Hematopoietic multipotent progenitor cell (in vitro differentiated cells): ENCODE results near the gene RELB. TPM values are rescaled to one million over a fixed set of nuclear protein-coding genes. Genes with fewer than 3 reads are reported as not detected.
A peak's percentile ranks its signal among the peaks of the same experiment; 100 is the strongest.

Experiments used
- DNase-seq, 3 donors: peaks; one replicate each; pipeline ENCODE4 v3.0.0-alpha.2; 2011 to 2015; ENCODE audit warnings: low read depth in 2 of 3, low spot score in 2 of 3
- total RNA-seq: library from RNA; depleted of rRNA; stranded (reverse); fragments of >200 nt; gene quantifications from one replicate; pipeline ENCODE4 v1.2.3, GENCODE V29; 2012

RELB gene
- total RNA-seq, 1 donor = 25.6 TPM

GRCh38 chr19:45050036-45050435 is 48.8 kb downstream of the RELB start:
- DNase-seq = no peak

DNA sequence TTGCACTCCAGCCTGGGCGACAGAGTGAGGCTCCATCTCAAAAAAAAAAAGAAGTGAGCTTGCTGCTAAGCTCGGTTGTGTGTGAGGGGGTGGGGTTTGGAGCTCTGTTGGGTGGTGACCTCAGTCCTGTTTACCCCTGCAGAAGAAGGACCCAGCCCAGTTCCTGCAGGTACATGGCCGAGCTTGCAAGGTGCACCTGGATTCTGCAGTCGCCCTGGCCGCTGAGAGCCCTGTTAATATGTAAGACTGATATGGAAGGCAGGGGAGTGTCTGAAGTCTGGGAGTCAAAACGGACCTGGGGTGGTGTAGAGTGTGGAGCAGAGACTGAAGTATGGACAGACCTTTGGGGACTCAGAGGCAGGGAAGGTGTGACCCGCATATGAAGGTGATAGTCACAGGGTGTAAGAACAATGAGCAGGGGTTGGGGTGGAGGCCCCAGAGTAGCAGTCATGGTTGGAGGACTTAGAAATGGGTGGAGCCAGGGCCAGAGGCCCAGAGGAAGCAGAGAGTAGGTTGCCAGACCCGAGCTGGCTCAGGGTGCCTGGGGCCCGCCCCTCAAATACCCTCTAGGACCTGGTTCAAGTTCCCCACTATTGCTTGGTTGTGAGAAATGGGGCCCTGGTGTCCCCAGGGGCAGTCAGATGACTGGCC is 50.8 kb downstream of the RELB start:
- DNase-seq = no peak

DNA sequence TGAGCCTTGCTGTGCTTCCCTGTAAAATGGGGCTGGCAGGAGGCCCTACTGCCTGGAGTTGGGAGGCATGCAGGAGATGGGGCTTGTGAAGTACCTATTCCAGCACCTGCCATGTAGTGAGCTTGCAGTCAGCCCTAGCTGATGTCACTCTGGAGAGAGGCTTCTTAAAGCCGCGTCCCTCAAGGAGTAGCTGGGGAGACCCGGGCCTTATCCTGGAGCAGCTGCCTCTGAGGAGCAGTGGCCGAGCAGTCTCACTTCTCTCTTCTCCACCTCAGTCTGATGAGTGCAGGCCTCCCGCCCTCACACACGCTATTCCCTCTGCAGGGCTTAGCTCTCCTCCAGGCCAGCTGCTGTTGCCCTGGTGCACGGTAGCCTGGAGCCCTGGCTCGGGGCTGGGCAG is 55.6 kb downstream of the RELB start:
- DNase-seq = no peak

GRCh38 chr19:45057444-45057843 is 56.2 kb downstream of the RELB start:
- no peak for DNase-seq

GRCh38 chr19:45058622-45059159 is 57.4 kb downstream of the RELB start:
- no peak for DNase-seq

GRCh38 chr19:45059258-45059965 is 58.1 kb downstream of the RELB start:
- DNase-seq = peak; percentile 80 to 90 (median 80)

GRCh38 chr19:45061965-45062364 is 60.7 kb downstream of the RELB start:
- DNase-seq = no peak

DNA sequence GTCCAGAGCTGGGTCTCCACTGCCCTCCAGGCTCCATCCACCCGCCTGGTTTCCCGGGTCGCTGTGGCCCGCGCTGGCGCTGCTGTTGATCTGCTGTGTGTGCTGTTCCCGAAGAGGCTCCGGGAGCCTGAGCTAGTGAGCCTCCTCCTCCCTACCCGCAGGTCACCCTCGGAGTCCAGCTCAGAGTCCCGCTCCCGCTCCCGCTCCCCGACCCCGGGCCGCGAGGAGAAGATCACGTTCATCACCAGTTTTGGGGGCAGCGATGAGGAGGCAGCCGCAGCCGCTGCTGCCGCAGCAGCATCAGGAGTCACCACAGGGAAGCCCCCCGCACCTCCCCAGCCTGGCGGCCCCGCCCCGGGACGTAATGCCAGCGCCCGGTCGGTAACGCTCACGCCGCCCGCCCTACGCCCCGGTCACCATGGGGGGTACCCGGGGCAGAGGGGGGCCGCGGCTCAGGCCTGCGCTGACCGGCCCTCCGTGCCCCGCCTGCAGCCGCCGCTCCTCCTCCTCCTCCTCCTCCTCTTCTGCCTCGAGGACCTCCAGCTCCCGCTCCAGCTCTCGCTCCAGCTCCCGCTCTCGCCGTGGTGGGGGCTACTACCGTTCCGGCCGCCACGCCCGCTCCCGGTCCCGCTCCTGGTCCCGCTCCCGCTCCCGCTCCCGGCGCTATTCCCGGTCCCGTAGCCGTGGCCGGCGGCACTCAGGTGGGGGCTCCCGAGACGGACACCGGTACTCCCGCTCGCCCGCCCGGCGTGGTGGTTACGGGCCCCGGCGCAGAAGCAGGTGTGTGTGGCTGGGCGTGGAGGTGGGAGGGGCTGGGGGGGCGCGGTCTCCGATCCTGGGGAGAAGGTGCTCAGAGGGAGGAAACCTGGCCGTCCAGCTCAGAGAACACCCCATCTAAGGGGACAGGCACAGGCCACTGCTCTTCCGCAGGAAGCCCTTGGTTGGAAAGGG is 62.9 kb downstream of the RELB start:
- DNase-seq = no peak

GRCh38 chr19:45066921-45067661 is 65.8 kb downstream of the RELB start:
- no peak for DNase-seq

GRCh38 chr19:45068041-45068440 is 66.8 kb downstream of the RELB start:
- DNase-seq = no peak

GRCh38 chr19:45069056-45069455 is 67.8 kb downstream of the RELB start:
- DNase-seq = no peak

- DNase-seq = no peak
These were observed 69.0 kb downstream of the RELB start for GRCh38 chr19:45070214-45070613.

DNA sequence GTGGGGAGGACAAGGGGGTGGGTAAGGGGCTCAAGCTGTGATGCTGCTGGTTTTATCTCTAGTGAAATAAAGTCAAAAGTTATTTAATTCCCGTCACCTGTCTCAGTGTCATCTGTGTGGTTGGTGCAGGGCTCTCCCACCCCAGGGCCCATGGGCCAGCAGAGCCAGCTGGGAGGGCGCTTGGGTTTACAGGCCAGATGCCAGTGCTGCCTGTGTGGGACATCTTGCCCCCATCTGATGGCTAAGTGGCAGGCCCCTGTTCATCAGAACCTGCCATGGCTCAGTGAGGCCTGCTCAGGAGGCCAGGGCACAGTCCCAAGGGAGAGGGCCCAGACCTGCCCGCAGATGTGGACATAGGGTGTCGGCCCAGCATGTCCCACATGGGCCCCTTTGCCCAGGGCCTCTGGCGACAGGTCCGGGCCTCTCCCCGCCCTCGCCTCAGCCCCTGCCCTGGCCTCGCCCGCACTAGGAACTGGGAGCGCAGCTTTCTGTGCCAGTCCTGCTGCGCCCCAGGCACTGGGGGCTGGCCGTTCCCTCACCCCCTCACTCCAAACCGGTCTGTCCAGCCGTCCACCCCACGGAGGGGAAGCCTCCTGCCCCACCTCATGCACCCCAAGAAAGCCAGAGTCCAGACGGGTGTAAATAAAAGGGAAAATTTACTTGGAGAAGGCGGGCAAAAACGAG is 69.7 kb downstream of the RELB start:
- no peak for DNase-seq

DNA sequence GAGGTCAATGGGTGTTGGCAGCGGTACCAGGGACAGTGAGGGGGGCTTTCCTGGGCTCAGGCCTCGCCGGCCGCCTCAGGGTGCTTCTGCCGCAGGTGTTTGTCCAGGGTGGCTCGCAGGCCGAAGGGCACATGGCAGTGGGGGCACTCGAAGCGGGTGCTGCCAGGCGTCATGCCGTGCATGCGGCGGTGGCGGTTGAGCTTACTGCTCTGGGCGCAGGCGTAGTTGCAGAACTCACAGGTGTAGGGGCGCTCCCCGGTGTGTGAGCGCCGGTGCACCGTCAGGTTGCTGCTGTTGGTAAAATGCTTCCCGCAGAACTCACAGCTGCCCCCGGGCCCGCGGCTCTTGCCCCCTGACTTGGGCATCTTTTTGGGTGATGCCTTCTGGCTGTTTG is 70.3 kb downstream of the RELB start:
- no peak for DNase-seq

DNA sequence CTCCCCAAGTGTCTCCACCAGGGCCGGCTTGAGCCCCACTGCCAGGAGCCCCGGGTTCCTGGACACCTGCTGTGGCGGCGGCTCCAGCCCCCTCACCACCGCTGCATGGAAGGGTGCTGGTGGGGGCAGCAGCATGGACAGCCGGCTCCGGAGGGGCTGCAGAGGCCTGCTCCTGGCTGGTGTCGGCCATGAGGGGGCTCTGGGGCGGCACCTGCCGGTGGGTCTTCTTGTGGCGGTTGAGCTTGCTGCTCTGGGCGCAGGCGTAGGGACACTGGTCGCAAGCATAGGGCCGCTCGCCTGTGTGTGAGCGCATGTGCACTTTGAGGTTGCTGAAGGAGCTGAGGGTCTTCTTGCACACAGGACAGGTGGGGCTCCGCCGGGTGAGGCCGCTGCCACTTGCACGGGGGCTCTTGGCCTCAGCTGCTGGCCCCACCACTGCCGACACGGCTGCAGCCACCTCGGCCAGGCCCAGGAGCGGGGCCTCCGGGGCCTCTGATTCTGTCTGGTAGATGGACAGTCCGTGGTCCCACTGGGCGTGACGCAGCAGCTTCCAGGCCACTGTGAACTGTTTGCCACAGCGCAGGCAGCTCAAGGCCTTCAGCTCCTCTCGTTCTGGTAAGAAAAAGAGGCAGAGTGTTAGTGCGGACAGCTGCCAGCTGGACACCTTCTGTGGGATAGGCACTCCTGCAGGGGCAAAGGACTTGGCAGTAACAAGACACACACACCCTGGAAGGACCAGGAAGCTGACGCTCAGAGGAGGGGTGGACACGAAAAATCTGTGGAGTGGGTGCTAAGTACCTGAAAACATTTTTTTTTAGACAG is 70.9 kb downstream of the RELB start:
- no peak for DNase-seq

GRCh38 chr19:45074744-45075300 is 73.6 kb downstream of the RELB start:
- DNase-seq = no peak

GRCh38 chr19:45075301-45076028 is 74.2 kb downstream of the RELB start:
- peak in 2 of 3 donors; percentile 87 to 93 for DNase-seq
